HG03565 (cell line): ENCODE data around the gene XPC.
"Not testable (repeated sequence)": the region's sequence is repeated elsewhere in the genome, so short reads cannot be mapped to it uniquely, and the experiment has no call there.

Experiments used
- ATAC-seq: cut with Tn5 transposase; IDR thresholded peaks from one replicate; pipeline ENCODE4 v1.9.1; 2021; ENCODE audit warnings: mild to moderate bottlenecking, moderate library complexity; ENCODE audit not compliant: unreplicated experiment

XPC gene

DNA sequence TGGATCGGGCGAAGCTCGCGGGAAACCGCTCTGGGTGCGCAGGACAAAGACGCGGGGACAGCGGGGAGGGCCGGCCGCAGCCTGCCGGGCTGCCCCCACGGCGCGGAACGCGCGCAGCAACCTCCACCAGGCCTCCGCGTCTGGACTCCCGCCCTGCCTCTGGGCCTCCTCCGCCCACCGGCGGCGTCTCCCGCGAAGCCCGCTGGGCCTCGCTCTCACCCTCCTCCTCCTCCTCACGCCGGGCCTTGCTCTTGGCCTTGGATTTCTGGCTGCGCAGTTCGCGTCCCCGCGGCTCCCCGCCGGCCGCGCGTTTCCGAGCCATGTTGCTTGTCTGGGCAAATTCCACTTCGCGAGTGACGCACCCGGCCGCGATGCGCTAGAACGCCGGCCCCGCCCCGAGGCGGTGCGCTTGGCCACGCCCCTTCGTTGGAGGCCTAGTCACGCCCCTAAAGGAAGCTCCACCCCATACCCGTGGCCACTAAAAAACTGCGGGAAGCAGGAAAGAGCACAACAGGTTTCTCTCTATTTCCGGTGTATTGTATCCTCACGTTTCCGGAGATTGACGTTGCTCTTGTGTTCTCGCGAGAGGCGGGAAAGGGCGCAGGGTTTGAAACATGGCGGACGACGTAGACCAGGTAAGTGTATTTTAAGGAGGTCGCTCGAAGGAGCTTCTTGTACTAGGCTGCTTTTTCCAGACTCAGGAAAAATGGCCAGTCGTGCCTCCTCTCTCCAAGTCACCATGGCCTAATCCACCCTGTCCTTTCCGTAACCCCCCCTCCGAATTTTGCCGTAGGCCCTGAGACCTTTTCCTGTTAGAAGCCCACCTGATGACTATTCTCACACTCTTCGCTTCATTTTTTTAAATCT lies at the start of gene XPC, which contains the start of gene LSM3:
TSS of gene XPC (minus strand) at position 355 of the 867 bp plus-strand sequence. CDS start at position 322, 33 bp downstream.
TSS of gene LSM3 (plus strand) at position 571 of the 867 bp plus-strand sequence. CDS start at position 615, 44 bp downstream.
- peak; percentile 91 for ATAC-seq

GRCh38 chr3:14227856-14228255 lies 49.5 kb upstream of the XPC start:
- ATAC-seq = no peak

- not testable (repeated sequence) for ATAC-seq
These were observed 48.0 kb upstream of the XPC start for GRCh38 chr3:14226351-14226750.

DNA sequence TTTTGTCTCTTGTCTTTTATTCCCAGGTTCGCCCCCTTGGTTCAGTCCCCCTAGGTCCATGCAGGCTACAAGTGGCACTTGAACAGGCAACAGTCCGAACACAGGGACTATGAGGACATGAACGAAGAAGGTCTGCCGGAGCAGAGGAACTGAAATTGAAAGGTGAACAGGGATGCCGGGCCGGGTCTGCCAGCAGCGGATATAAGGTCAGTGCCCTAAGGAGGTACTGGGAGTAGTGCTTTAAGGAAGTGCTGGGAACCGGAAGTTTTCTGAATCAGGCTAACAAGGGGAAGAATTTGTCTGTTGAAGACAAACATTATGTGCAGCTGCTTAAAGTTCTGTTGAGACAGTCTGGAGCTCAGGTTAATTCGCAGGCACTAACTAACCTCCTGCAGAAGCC lies 47.0 kb upstream of the XPC start:
- ATAC-seq = no peak

- ATAC-seq = no peak
These were observed 46.5 kb upstream of the XPC start for GRCh38 chr3:14224895-14225294.

GRCh38 chr3:14223595-14223994 lies 45.2 kb upstream of the XPC start:
- ATAC-seq = no peak

DNA sequence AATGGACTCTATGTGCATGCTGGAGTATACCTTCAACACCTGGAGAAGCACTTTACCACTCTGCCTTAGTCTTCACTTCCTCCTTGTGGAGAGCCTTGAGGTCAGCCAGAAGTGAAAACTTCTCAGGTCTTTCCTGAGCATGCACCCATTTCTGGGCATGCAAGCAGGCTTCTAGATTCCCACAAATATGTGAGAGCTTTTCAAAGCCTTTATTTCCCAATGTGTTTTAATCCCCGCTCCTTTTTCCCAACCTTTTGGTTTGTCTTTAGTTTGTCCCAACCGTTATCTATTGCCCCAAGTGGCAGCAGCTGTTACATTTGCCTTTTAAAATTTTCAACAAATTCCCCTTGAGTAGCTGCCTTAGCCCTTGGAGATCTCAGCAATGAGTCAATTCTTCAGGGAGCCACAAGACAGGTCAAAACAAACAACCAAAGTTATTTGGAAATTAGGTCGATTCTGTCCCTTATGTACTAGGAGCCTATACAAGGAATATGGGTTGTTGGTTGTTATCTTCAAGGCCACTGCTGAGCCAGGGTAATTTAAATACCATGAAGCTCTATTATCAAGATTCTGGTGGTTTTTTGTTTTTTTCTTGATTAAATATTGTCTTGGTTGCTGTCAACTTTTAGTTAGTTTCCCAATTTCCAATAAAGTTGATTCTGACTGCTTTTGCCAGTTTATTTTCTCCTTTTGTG lies 44.6 kb upstream of the XPC start:
- ATAC-seq = no peak

DNA sequence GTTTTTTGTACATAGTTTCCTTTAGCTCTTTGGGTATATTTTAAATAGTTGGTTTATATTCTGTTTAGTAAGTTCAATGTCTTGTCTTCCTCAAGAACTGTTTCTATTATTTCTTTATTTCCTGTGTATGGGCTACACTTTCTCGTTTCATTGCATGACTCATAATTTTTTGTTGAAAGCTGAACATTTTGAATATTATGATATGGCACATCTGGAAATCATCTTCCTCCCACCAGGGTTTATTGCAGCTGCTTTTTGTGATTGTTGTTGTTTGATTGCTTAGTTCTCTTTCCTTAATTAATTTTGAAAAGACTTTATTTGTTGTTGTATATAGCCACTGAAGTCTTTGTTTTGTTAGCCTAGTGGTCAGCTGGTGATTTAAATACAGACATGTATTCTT lies 44.1 kb upstream of the XPC start:
- no peak for ATAC-seq

GRCh38 chr3:14221902-14222301 lies 43.5 kb upstream of the XPC start:
- ATAC-seq = no peak

GRCh38 chr3:14220933-14221332 lies 42.5 kb upstream of the XPC start:
- ATAC-seq = no peak

DNA sequence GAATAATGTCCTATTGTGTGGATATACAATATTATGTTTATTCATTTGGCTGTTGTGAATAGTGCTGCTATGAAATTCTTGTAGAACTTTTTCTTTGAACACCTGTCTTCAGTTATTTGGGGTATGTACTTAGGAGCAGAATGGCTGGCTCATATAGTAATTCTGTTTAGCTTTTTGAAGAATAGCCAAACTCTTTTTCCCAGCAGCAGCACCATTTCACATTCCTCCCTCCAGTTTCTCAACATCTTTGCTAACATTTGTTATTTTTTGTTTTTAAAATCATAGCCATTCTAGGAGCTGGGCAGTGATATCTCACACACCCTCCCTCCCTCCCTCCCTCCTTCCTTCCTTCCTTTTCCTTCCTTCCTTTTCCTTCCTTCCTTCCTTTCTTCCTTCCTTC lies 40.0 kb upstream of the XPC start:
- no peak for ATAC-seq

GRCh38 chr3:14216257-14217048 lies 38.1 kb upstream of the XPC start:
- no peak for ATAC-seq

- no peak for ATAC-seq
These were observed 36.4 kb upstream of the XPC start for GRCh38 chr3:14214764-14215163.

DNA sequence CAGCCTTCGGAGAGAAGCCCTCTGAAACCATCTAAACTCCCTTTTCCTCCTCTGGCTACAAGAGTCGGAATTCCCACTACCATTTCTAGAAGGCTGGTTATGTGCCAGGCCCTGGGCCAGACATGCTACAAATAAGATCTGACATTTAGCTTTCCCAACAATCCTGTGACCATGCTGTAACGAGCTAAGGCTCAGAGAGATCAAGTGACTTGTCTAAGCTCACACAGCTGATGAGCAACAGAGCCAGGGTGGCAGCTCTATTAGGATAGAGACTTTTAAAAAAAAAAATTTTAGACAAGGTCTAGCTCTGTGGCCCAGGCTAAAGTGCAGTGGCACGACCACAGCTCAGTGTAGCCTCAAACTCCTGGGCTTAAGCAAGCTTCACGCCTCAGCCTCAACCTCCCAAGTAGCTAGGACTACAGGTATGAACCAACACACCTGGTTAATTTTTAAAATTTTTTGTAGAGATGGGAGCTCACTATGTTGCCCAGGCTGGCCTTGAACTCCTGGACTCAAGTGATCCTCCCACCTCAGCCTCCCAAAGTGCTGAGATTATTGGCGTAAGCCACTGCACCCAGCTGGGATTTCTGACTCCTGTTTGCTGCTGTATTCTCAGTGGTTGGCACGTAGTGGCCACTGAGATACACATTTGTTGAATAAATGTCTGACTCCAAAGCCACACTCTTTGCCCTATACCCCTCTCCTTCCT lies 34.8 kb upstream of the XPC start:
- ATAC-seq = no peak

GRCh38 chr3:14212032-14212431 lies 33.6 kb upstream of the XPC start:
- no peak for ATAC-seq

DNA sequence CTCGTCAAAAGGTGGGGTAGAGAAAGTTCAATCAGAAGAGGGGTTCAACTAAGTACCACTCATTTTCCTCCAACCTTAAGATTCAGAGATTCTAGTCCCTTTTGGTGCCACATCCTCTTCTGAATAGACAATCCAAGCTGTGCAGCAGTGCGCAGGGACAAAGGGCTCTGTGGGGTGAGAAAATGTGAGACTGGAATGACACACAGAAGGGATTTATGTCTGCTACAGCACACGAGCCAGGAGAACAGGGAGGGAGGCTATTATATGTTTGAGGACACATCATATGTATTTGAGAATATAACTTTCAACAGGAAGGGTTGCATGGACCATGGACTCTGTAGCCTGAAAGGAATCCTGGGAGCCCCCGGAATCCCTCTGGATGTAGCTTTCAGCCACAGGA lies 33.2 kb upstream of the XPC start:
- ATAC-seq = no peak

GRCh38 chr3:14210843-14211594 lies 32.6 kb upstream of the XPC start:
- ATAC-seq = no peak

DNA sequence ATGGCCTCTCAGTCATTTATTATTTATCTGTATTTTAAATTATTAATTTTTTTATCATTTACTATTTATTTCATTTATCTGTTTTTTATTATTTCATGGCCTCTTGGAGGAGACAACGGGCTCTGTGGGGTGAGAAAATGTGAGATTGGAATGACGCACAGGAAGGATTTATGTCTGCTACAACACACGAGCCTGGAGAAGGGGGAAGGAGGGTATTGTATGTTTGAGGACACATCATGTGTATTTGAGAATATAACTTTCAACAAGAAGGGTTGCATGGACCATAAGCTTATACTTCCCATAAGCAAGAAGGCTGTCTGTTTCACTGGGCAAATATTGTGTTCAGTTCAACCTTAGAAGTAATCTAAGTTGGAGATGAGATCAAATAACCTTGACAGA lies 31.9 kb upstream of the XPC start:
- ATAC-seq = no peak

- no peak for ATAC-seq
These were observed 31.3 kb upstream of the XPC start for GRCh38 chr3:14209581-14210289.
